ENCODE results near the gene ARHGAP22. TPM values are rescaled to one million over a fixed set of nuclear protein-coding genes. Genes with fewer than 3 reads are reported as not detected.

Gene ARHGAP22
- polyA plus RNA-seq, 1 of the 3 experiments (the other 2 are of a cell fraction) = 12.4 TPM

GRCh38 chr10:48476279-48476982 lies 128.4 kb downstream of the ARHGAP22 start (continued):
- no peak for TF ChIP-seq MEF2A (IDR thresholded peaks at IDR 0.05; ENCODE audit: borderline replicate concordance, low read depth)
- no peak for TF ChIP-seq SIN3A (IDR thresholded peaks at IDR 0.05; ENCODE audit: borderline replicate concordance, low read depth, low read length)
- TF ChIP-seq TEAD4 (IDR thresholded peaks at IDR 0.05; ENCODE audit: borderline replicate concordance, insufficient read depth) = no peak
- no peak for TF ChIP-seq USF1 (IDR thresholded peaks at IDR 0.05; ENCODE audit: borderline replicate concordance, low read depth)
- TF ChIP-seq NFIC (IDR thresholded peaks at IDR 0.05; ENCODE audit: borderline replicate concordance) = no peak
- peak in 1 of 2 experiments; percentile 83; a peak in 2 of 4 replicates for TF ChIP-seq EP300 (IDR thresholded peaks at IDR 0.05; ENCODE audit: borderline replicate concordance in 1 of 2, low read depth in 1 of 2, low read length in 1 of 2)
- TF ChIP-seq ELF1 (IDR thresholded peaks at IDR 0.05) = no peak
- 0 out of 2 replicates have a peak, but pooled peaks have one; percentile 82 for TF ChIP-seq FOXJ3 (CRISPR knock-in tag; IDR thresholded peaks at IDR 0.05)
- no peak for TF ChIP-seq IRF3 (IDR thresholded peaks at IDR 0.05; ENCODE audit: low read depth, low read length)
- no peak for TF ChIP-seq RXRA (IDR thresholded peaks at IDR 0.05; ENCODE audit: borderline replicate concordance, low read depth)
- TF ChIP-seq PBX3 (IDR thresholded peaks at IDR 0.05) = no peak
- TF ChIP-seq MAX (IDR thresholded peaks at IDR 0.05; ENCODE audit: low read depth) = no peak
- TF ChIP-seq TCF12 (IDR thresholded peaks at IDR 0.05) = no peak
- no peak for TF ChIP-seq RFX5 (IDR thresholded peaks at IDR 0.05; ENCODE audit: low read length)
- peak; percentile 39; the same call in 1 of the 2 replicates for TF ChIP-seq MXI1 (IDR thresholded peaks at IDR 0.05; ENCODE audit: low read depth, low read length)
- TF ChIP-seq EZH2phosphoT487 (IDR thresholded peaks at IDR 0.05; ENCODE audit: borderline replicate concordance, low read depth) = no peak
- no peak for TF ChIP-seq SMC3 (IDR thresholded peaks at IDR 0.05; ENCODE audit: low read depth, low read length)
- no peak for TF ChIP-seq GABPA (IDR thresholded peaks at IDR 0.05; ENCODE audit: low read depth)
- TF ChIP-seq ZBTB33 (IDR thresholded peaks at IDR 0.05; ENCODE audit: borderline replicate concordance, low read depth) = no peak
- TF ChIP-seq FOXM1 (IDR thresholded peaks at IDR 0.05; ENCODE audit: low read depth) = no peak
- peak; percentile 89 for TF ChIP-seq GATA2 (CRISPR knock-in tag; IDR thresholded peaks at IDR 0.05)
- 0 out of 2 replicates have a peak, but pooled peaks have one; percentile 8 for TF ChIP-seq RAD21 (IDR thresholded peaks at IDR 0.05; ENCODE audit: low read length)
- no peak for TF ChIP-seq REST (IDR thresholded peaks at IDR 0.05; ENCODE audit: low read depth, low read length)
